Kidney glomerular epithelial cell (primary cell): Measurements from ENCODE around the gene GDF7.

Source experiments
- DNase-seq: peaks from one replicate; lab custom pipeline; 2025; lab: John Stamatoyannopoulos, UW

The GDF7 gene

DNA sequence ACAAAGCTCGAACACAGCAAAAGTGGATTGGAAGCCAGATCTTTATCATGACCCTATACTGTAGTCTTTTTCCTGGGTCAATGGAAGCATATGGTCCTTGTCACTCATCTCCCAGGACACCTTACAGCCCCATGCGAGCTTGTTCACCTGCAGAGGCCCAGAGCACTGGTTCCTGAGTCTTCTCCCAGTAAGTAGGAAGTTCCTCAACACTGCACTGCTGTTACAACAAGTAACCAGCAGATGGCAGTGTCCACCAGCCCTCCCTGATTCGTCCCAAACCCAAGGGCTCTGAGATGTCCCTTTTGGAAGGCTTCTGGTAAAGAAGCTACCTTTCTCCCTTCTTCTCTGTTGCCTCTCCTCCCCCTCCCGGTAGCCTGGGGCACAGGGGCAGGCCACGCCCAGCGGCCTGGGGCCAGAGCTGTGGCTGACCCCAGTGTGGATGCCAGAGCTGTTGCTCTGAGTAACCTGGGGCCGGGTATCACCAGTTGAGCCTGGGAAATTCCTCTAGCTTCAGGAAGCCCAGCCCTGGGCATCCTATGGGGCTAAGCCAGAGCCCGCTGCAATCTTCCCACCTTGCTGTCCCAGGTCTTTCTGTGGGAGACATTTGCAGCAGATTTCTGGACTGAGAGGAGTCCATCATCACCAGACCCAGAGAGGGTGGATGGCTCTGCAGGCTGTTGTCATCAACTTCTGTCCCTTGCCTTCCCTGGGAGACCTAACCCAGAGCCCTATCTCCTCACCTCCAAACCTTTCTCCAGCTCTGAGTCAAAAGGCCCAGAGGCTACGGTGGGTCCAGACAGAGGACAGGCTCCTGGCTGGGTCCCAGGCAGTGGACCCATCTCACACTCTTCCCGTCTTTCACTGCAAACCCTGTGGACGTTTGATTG, 5.3 kb upstream of the GDF7 start:
- peak; percentile 56 for DNase-seq

DNA sequence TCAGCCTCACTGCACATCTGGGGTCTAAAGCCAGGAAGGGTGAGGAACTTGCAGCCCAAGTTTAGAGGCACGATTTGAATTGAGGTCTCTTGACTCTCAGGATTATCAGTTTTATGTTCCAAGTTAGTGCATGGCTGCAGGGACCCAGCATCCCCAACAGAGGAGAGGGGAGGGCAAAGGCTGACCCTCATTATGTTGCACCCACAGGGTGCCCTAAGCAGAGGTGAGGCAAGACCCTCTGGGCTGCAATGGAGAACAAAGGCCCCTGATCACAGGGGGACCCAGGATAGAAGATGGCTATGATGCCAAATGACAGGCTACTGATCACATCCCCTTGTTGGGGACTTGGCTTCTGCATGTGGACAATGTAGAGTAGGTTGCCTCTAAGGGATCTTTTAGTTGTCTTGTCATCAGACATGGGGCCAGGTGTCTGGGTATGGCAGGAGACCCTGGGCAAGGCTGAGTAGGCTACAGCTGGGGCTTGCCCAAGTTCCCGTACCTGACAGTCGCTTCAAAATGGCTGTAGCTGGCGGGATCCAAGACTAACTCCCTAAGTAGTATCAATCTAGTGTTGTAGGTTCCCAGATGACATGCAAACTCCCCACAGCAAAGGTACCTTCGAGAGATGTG, 4.5 kb upstream of the GDF7 start:
- no peak for DNase-seq

- peak; percentile 10 for DNase-seq
Measured at GRCh38 chr2:20663196-20664070, 3.5 kb upstream of the GDF7 start.

DNA sequence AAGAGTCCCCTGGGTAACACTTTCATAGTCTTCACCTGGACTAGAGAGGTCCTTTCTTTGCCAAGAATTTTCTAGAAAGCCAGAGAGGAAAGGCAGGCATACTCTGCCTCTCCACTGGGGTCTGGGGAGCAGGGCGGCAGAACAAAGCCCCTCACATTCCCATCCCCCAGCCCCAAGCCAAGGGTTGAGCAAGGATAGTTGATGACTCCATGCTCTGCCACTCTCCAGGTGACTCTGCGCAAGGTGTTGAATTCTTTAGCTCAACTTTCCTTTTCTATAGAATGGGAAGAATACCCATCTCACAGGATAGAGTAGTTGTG, 2.9 kb upstream of the GDF7 start:
- no peak for DNase-seq

GRCh38 chr2:20664431-20665242, 2.3 kb upstream of the GDF7 start:
- DNase-seq, result no peak

DNA sequence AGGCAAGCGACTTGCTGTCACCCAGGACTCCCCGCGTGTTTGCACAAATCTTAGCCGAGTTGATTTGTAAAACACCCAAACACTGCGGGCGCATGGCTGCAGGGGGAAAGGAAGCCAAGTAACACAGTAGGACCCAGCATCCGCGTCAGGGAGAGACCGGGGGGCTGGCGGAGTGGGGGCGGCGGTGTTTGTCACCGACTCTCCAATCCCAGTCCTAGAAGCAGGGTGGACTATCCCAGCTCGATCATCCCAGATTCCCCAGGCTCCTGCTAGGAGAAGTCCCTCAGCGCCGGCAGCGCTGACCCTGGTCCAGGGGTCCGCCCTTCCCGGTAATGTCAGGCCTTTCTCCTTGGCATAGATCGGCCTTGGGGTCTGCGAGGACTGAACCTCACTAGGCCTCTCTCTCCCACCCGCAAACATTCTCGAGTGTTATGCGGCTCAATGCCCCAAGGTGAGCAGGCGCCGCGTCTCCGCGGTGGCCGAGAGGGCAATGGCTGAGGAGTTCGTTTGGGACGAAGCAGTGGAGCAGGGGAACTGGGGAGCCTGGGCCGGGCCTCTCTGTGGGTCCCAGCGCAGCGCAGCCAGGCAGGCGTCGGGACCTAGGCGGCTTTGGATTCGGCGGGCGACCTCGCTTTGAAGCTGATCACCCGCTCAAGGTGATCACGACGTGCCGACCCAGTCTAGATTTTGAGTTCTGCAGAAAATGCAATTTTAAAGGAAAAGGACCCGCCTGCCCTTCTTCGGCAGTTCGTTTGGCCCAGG, 1.5 kb upstream of the GDF7 start:
- no peak for DNase-seq

DNA sequence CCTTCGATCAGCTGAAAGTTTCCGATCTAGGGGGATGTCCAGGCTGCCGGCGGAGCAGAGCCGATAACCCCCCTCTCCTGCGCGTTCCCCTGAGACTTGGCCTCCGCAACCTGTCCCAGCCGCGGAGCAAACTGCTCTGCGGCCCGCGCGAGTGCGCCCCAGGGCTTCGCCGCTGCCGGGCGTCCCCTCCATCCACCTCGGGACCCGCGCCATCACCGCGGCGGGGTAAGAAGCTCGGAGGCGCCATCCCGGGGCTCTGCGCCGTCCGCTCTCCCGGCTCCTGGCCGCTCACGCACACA, 990 bp upstream of the GDF7 start:
- no peak for DNase-seq

DNA sequence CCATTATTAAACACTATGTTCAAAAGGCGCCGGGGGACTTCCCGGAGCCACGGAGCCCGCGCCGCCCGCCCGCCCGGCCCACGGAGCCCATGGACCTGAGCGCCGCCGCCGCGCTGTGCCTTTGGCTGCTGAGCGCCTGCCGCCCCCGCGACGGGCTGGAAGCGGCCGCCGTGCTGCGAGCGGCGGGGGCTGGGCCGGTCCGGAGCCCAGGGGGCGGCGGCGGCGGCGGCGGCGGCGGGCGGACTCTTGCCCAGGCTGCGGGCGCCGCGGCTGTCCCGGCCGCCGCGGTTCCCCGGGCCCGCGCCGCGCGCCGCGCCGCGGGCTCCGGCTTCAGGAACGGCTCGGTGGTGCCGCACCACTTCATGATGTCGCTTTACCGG, 197 bp downstream of the GDF7 start:
- DNase-seq, result no peak

- DNase-seq, result no peak
Measured at GRCh38 chr2:20667531-20668401, 822 bp downstream of the GDF7 start.

- no peak for DNase-seq
Measured at GRCh38 chr2:20668451-20668850, 1.5 kb downstream of the GDF7 start.

- no peak for DNase-seq
Measured at GRCh38 chr2:20668871-20669475, 2.0 kb downstream of the GDF7 start.

DNA sequence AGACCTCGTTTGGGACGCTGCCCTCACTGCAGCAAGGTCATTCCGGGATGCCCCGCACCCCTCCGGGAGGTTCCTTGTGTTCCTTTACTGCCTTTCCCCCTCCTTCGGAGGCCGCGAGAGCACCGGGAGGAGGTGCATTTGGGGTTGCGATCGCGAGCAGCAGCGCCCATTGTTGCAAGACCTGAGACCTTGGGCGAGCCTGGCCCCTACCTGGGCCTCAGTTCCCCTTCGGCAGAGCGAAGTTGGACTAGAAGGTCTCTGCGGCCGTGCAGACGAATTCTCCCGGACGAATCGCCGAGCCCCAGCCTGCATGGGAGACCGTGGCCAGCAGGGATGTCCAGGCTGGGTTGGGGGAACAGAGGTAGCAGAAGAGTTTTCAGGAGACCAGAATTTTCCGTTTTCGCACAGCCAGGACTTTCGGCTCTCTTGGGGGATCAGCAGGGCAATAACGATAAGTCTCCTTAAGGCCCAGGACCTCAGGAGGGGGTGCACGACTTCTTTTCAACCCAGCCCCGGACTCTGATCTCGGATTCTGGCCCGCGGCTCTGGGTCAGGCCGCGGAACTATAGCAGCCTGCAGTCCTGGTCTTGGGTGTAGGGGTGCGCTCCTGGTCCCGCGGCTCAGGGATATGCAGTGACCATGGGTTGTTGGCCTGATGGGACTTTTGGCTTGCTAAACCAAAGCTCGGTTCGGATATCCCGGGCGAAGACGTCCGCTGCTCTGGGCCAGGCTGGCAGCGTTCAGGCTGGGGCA, 2.8 kb downstream of the GDF7 start:
- DNase-seq, result no peak

DNA sequence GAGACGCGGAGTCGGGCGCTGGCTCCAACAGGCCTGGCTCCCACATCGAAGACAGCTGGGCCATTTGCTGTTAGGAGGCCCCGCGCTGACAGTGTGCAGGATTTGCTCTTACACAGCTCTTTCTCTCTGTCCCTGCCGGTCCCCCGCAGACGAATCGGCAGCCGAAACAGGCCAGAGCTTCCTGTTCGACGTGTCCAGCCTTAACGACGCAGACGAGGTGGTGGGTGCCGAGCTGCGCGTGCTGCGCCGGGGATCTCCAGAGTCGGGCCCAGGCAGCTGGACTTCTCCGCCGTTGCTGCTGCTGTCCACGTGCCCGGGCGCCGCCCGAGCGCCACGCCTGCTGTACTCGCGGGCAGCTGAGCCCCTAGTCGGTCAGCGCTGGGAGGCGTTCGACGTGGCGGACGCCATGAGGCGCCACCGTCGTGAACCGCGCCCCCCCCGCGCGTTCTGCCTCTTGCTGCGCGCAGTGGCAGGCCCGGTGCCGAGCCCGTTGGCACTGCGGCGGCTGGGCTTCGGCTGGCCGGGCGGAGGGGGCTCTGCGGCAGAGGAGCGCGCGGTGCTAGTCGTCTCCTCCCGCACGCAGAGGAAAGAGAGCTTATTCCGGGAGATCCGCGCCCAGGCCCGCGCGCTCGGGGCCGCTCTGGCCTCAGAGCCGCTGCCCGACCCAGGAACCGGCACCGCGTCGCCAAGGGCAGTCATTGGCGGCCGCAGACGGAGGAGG, 3.5 kb downstream of the GDF7 start:
- DNase-seq, result no peak

GRCh38 chr2:20671036-20671735, 4.2 kb downstream of the GDF7 start:
- no peak for DNase-seq

GRCh38 chr2:20671736-20672080, 4.8 kb downstream of the GDF7 start:
- no peak for DNase-seq

- no peak for DNase-seq
Measured at GRCh38 chr2:20672201-20672951, 5.4 kb downstream of the GDF7 start.

DNA sequence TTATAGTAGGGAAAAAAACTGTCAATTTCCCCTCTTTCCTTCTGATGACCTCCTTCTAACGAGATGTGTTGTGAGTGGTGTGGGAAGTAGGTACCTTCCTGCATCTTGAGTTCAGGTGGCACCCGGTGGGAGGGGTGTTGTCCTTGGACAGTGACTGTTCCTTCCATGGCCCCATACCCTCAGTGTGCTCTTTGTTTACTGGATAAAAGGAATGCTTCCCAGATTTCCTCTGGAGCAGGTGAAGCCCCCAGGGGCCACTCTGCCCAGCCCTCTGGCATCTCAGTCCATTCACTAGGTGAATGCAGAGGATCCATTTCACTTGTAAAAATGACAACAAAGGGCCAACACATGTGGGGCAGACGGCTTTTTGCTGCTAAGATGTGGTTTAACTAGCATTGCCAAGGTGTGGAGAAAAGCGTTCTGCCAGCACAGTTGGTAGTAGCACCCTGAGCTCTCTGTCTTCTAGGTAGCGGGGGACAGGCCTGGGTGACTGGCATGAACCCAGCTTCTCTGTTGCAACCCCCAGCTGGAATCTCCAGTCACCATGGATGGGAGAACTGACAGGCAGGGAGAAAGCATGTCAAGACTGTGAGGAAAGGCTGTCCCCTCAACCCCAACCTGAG, 6.9 kb downstream of the GDF7 start:
- no peak for DNase-seq
